ENCODE results near the gene GYS1. TPM values are rescaled to one million over a fixed set of nuclear protein-coding genes. Genes with fewer than 3 reads are reported as not detected.
"Not testable (repeated sequence)": the region's sequence is repeated elsewhere in the genome, so short reads cannot be mapped to it uniquely, and the experiment has no call there.

The GYS1 gene
- total and polyA plus RNA-seq, 2 of the 8 experiments (the other 6 are each of a cell fraction or from before 2014, with no cell fraction given): 30.0 to 38.7 TPM

DNA sequence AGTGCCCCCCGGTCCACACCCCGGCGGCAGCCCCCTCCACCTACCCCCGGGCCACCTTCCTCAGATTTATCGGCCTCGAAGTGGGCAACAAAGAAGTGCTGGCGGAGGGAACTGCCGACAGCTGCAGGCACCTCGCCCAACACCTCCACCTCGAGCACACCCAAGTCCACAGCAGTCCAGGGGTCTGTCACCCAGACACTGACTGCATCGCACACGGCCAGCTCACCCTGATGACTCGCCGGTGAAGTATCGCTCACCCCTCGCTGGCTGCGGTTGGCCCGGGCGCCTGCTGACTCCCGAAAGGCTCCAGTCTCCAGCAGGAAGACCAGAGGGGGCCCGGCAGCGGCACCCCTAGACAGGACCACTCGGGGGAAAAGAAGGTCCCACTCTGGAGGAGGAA, 32.5 kb upstream of the GYS1 start:
- H3K79me1 ChIP-seq (ENCODE audit: low read depth, low read length); H3K9ac ChIP-seq (replicated peaks in 1 of 4; ENCODE audit: extremely low read depth in 1 of 4, low read depth in 3 of 4, low read length in 3 of 4); H2AFZ ChIP-seq (ENCODE audit: low read length); H4K8ac ChIP-seq (ENCODE audit: extremely low read depth, insufficient read depth, low read length); H4K5ac ChIP-seq (ENCODE audit: insufficient read length, low read depth, low read length); H3K56ac ChIP-seq (replicated peaks; ENCODE audit: insufficient read length, low read depth, low read length); H2AK5ac ChIP-seq (ENCODE audit: low read depth, low read length); H2BK12ac ChIP-seq (ENCODE audit: low read depth, low read length); H3K4me1 ChIP-seq (replicated peaks in 1 of 4; ENCODE audit: control insufficient read depth in 3 of 4, insufficient read depth in 4 of 4, low read length in 3 of 4); H3K4me2 ChIP-seq (ENCODE audit: insufficient read depth in 1 of 2, low read depth in 2 of 2, low read length in 2 of 2); POLR2A ChIA-PET (ENCODE audit: partially characterized antibody); H3K23ac ChIP-seq (ENCODE audit: insufficient read length); H3K23me2 ChIP-seq (ENCODE audit: low read depth, low read length); DNase-seq (ENCODE audit: low read depth in 1 of 2, low spot score in 2 of 2); CTCF ChIA-PET (ENCODE audit: partially characterized antibody); H3K9me3 ChIP-seq (ENCODE audit: insufficient read depth in 2 of 2, low read depth in 1 of 2, low read length in 1 of 2); H3K79me2 ChIP-seq (ENCODE audit: control insufficient read depth in 1 of 2, insufficient read depth in 2 of 2, low read length in 2 of 2); FAIRE-seq; H2BK15ac ChIP-seq (ENCODE audit: low read length); H4K20me1 ChIP-seq (replicated peaks in 1 of 2; ENCODE audit: control insufficient read depth in 1 of 2, insufficient read depth in 2 of 2, low read length in 2 of 2); H3K27me3 ChIP-seq (replicated peaks in 1 of 4; ENCODE audit: control insufficient read depth in 3 of 4, extremely low read depth in 1 of 4, insufficient read depth in 3 of 4, low read length in 3 of 4); H2BK20ac ChIP-seq (ENCODE audit: low read length); H3K18ac ChIP-seq (ENCODE audit: extremely low read depth, low read length); H3K4me3 ChIP-seq (ENCODE audit: extremely low read depth in 1 of 4, insufficient read depth in 2 of 4, low read depth in 3 of 4, low read length in 4 of 4); H3K4ac ChIP-seq (replicated peaks; ENCODE audit: insufficient read length, low read depth, low read length); H3K14ac ChIP-seq (ENCODE audit: insufficient read length); H4K91ac ChIP-seq (replicated peaks; ENCODE audit: insufficient read length, low read length); H3K27ac ChIP-seq (ENCODE audit: low read depth, low read length); H2BK120ac ChIP-seq (replicated peaks; ENCODE audit: low read depth, low read length); H3K36me3 ChIP-seq (ENCODE audit: control insufficient read depth in 2 of 4, insufficient read depth in 4 of 4, low read length in 3 of 4); H2BK5ac ChIP-seq (ENCODE audit: low read depth, low read length): not testable (repeated sequence)
- WGBS, 2 experiments (ENCODE audit: extremely low coverage in 1 of 2, insufficient coverage in 1 of 2, insufficient read length in 1 of 2, insufficient replicate concordance in 2 of 2, low coverage in 1 of 2, low lambda C conversion rate in 2 of 2, missing lambda C conversion rate in 1 of 2): 88% methylated on average over 22 of the region's 23 CpGs; no CpG with 5 or more reads in 1 of the 2 experiments

GRCh38 chr19:49025088-49025487, 32.0 kb upstream of the GYS1 start:
- H3K36me3 ChIP-seq (ENCODE audit: control insufficient read depth in 2 of 4, insufficient read depth in 4 of 4, low read length in 3 of 4); H2BK20ac ChIP-seq (ENCODE audit: low read length); H3K4me3 ChIP-seq (ENCODE audit: extremely low read depth in 1 of 4, insufficient read depth in 2 of 4, low read depth in 3 of 4, low read length in 4 of 4); H4K8ac ChIP-seq (ENCODE audit: extremely low read depth, insufficient read depth, low read length); H2BK15ac ChIP-seq (ENCODE audit: low read length); H3K79me1 ChIP-seq (ENCODE audit: low read depth, low read length); H4K20me1 ChIP-seq (replicated peaks in 1 of 2; ENCODE audit: control insufficient read depth in 1 of 2, insufficient read depth in 2 of 2, low read length in 2 of 2); H4K91ac ChIP-seq (replicated peaks; ENCODE audit: insufficient read length, low read length); H2AK5ac ChIP-seq (ENCODE audit: low read depth, low read length); H3K27me3 ChIP-seq (replicated peaks in 1 of 4; ENCODE audit: control insufficient read depth in 3 of 4, extremely low read depth in 1 of 4, insufficient read depth in 3 of 4, low read length in 3 of 4); H2BK120ac ChIP-seq (replicated peaks; ENCODE audit: low read depth, low read length); DNase-seq (ENCODE audit: low read depth in 1 of 2, low spot score in 2 of 2); FAIRE-seq; H3K9ac ChIP-seq (replicated peaks in 1 of 4; ENCODE audit: extremely low read depth in 1 of 4, low read depth in 3 of 4, low read length in 3 of 4); CTCF ChIA-PET (ENCODE audit: partially characterized antibody); H3K18ac ChIP-seq (ENCODE audit: extremely low read depth, low read length); H3K9me3 ChIP-seq (ENCODE audit: insufficient read depth in 2 of 2, low read depth in 1 of 2, low read length in 1 of 2); H3K14ac ChIP-seq (ENCODE audit: insufficient read length); H2BK12ac ChIP-seq (ENCODE audit: low read depth, low read length); H3K4me2 ChIP-seq (ENCODE audit: insufficient read depth in 1 of 2, low read depth in 2 of 2, low read length in 2 of 2); H2AFZ ChIP-seq (ENCODE audit: low read length); H3K4ac ChIP-seq (replicated peaks; ENCODE audit: insufficient read length, low read depth, low read length); H2BK5ac ChIP-seq (ENCODE audit: low read depth, low read length); H3K23me2 ChIP-seq (ENCODE audit: low read depth, low read length); H3K4me1 ChIP-seq (replicated peaks in 1 of 4; ENCODE audit: control insufficient read depth in 3 of 4, insufficient read depth in 4 of 4, low read length in 3 of 4); H3K79me2 ChIP-seq (ENCODE audit: control insufficient read depth in 1 of 2, insufficient read depth in 2 of 2, low read length in 2 of 2); POLR2A ChIA-PET (ENCODE audit: partially characterized antibody); H3K23ac ChIP-seq (ENCODE audit: insufficient read length); H3K56ac ChIP-seq (replicated peaks; ENCODE audit: insufficient read length, low read depth, low read length); H3K27ac ChIP-seq (ENCODE audit: low read depth, low read length); H4K5ac ChIP-seq (ENCODE audit: insufficient read length, low read depth, low read length): not testable (repeated sequence)
- WGBS, 2 experiments (ENCODE audit: extremely low coverage in 1 of 2, insufficient coverage in 1 of 2, insufficient read length in 1 of 2, insufficient replicate concordance in 2 of 2, low coverage in 1 of 2, low lambda C conversion rate in 2 of 2, missing lambda C conversion rate in 1 of 2): 83% methylated on average over 2 of the region's 6 CpGs; no CpG with 5 or more reads in 1 of the 2 experiments

Data from H1 (cell line).